ENCODE data around the gene TPPP3. TPM values are rescaled to one million over a fixed set of nuclear protein-coding genes. Genes with fewer than 3 reads are reported as not detected.

Gene TPPP3
- total and polyA plus RNA-seq, 9 of the 15 experiments (the other 6 are each of a cell fraction or from before 2014, with no cell fraction given), result 0.13 to 0.50 (median 0.36) TPM; not detected in 2

- no peak for ATAC-seq
Observed at GRCh38 chr16:67437513-67437912, 44.2 kb upstream of the TPPP3 start.

More at GRCh38 chr16:67437513-67437912, 44.2 kb upstream of the TPPP3 start:
- no TSS peak for BruUV-seq (replicated peaks)
- H3K27me3 ChIP-seq (ENCODE audit: control insufficient read depth in 2 of 2, insufficient read depth in 2 of 2, low read length in 2 of 2), result no peaks in the 10 kb centered on the region
- DNase-seq (ENCODE audit: extremely low read depth in 1 of 4, low spot score in 3 of 4), result no peak
- H3K9me3 ChIP-seq (replicated peaks; ENCODE audit: control insufficient read depth, insufficient read depth, low read depth, low read length), result no peaks in the 10 kb centered on the region
- H3K79me2 ChIP-seq (ENCODE audit: control insufficient read depth, insufficient read depth, low read length), result no peaks in the 10 kb centered on the region
- H3K9ac ChIP-seq (ENCODE audit: insufficient read depth in 1 of 2, low read depth in 2 of 2, low read length in 2 of 2), result peak overlapping the region in 1 of 2 experiments; percentile 43; a peak in 1 of 4 replicates
- H3K27ac ChIP-seq (ENCODE audit: extremely low read depth, low read depth, low read length), result no peak overlapping the region
- H4K20me1 ChIP-seq (replicated peaks; ENCODE audit: control insufficient read depth, insufficient read depth, low read length), result 0 out of 2 replicates have a peak, but pooled peaks cover 3% of the 10 kb centered on the region
- H3K4me2 ChIP-seq (ENCODE audit: insufficient read depth, low read length), result no peak overlapping the region
- in situ Hi-C loops (cut with MboI) (no loop called here), intact Hi-C loops (cut with micrococcal nuclease) (no loop called here)
- H3K4me3 ChIP-seq, result no peak overlapping the region
- peaks cover 33% of the 10 kb centered on the region; the same call in 2 of the 3 replicates for H3K36me3 ChIP-seq (ENCODE audit: control insufficient read depth, insufficient read depth, low read length)
- H3K4me1 ChIP-seq (replicated peaks in 1 of 2; ENCODE audit: control insufficient read depth in 2 of 2, insufficient read depth in 2 of 2, low read length in 2 of 2), result peaks cover 0 to 21% of the 10 kb centered on the region in 2 experiments; a peak in 1 of 5 replicates
- no peak overlapping the region for H2AFZ ChIP-seq (ENCODE audit: low read depth, low read length)
- WGBS (ENCODE audit: insufficient coverage, low coverage, missing lambda C conversion rate), result 72% methylated on average over 4 of the region's 4 CpGs
- FAIRE-seq, result no peak
- peaks cover 3% of the 10 kb centered on the region for H3K9me1 ChIP-seq (ENCODE audit: control insufficient read depth, insufficient read depth, low read length)
- no peak for TF ChIP-seq DMBX1 (CRISPR knock-in tag; IDR thresholded peaks at IDR 0.05; ENCODE audit: borderline replicate concordance)
- TF ChIP-seq FOXO4 (CRISPR knock-in tag; IDR thresholded peaks at IDR 0.05), result no peak
- no peak for TF ChIP-seq NRF1 (conservative IDR thresholded peaks at IDR 0.05 in 1 of 2, IDR thresholded peaks at IDR 0.05 in 1 of 2)
- TF ChIP-seq ZNF354B (CRISPR knock-in tag; IDR thresholded peaks at IDR 0.05), result no peak
- TF ChIP-seq ZNF586 (CRISPR knock-in tag; conservative IDR thresholded peaks at IDR 0.05), result no peak
- TF ChIP-seq PRMT5 (CRISPR knock-in tag; IDR thresholded peaks at IDR 0.05), result no peak
- no peak for TF ChIP-seq ETV6 (IDR thresholded peaks at IDR 0.05; ENCODE audit: borderline replicate concordance in 1 of 2, low read depth in 2 of 2, low read length in 1 of 2)
- TF ChIP-seq ETV6 (CRISPR knock-in tag; IDR thresholded peaks at IDR 0.05; ENCODE audit: borderline replicate concordance), result no peak
- no peak for TF ChIP-seq ZBTB8A (IDR thresholded peaks at IDR 0.05; ENCODE audit: partially characterized antibody)
- TF ChIP-seq FIP1L1 (IDR thresholded peaks at IDR 0.05; ENCODE audit: low read depth, low read length, poor library complexity, severe bottlenecking), result no peak
- TF ChIP-seq CBFB (CRISPR knock-in tag; IDR thresholded peaks at IDR 0.05), result no peak
- TF ChIP-seq KLF6 (CRISPR knock-in tag; IDR thresholded peaks at IDR 0.05; ENCODE audit: borderline replicate concordance), result no peak
- TF ChIP-seq ZBTB1 (CRISPR knock-in tag; IDR thresholded peaks at IDR 0.05; ENCODE audit: borderline replicate concordance, low read depth), result no peak
- TF ChIP-seq TAF1 (IDR thresholded peaks at IDR 0.05; ENCODE audit: control insufficient read depth, extremely low read depth, insufficient read depth, low read length, severe bottlenecking), result no peak
- no peak for TF ChIP-seq ZBTB12 (CRISPR knock-in tag; IDR thresholded peaks at IDR 0.05)
- no peak for TF ChIP-seq E2F5 (CRISPR knock-in tag; IDR thresholded peaks at IDR 0.05)
- no peak for TF ChIP-seq NFYB (IDR thresholded peaks at IDR 0.05; ENCODE audit: extremely low read depth, insufficient read length)
- TF ChIP-seq NR4A1 (CRISPR knock-in tag; IDR thresholded peaks at IDR 0.05), result no peak
- TF ChIP-seq NR4A1 (tag; IDR thresholded peaks at IDR 0.05), result no peak
- TF ChIP-seq HNRNPH1 (optimal IDR thresholded peaks at IDR 0.05; ENCODE audit: low read depth, low read length), result no peak
- CTCF ChIA-PET (ENCODE audit: low intra/inter-chr PET ratio), result no interaction called here
- POLR2A ChIA-PET, result no interaction called here

Measured in K562 (cell line).